ENCODE results near the gene CDC42EP2.
A peak's percentile ranks its signal among the peaks of the same experiment; 100 is the strongest.

CDC42EP2 gene

DNA sequence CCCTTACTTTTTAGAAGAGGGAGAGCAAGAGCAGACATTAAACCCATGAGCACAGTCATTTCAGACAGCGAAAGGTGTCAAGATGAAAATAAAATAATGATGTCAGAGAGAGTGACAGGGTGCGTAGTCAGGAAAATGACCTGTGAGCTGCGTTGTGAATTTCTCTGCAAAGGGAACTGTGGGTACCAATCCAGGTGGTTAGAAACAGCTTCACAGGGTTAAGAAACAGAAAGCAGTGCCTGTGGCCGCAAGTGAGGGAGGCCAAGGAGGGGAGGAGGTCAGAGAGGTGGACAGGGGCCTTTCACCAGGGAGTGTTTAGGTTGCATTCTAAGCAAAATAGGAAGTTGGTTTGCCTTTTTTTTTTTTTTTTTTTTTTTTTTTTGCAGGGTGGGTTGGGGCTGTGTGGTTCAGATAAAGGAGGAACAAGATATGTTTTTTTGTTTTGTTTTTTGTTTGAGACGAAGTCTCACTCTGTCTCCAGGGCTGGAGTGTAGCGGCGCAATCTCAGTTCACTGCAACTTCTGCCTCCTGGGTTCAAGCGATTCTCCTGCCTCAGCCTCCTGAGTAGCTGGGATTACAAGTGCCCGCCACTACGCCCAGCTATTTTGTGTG, 47.8 kb downstream of the CDC42EP2 start:
- no peaks in the 10 kb centered on the region for H3K9me3 ChIP-seq
- DNase-seq: no peak
- H3K4me3 ChIP-seq (ENCODE audit: low read depth, low read length): no peak overlapping the region
- no peaks in the 10 kb centered on the region for H3K27me3 ChIP-seq
- TF ChIP-seq, protein P1, sequence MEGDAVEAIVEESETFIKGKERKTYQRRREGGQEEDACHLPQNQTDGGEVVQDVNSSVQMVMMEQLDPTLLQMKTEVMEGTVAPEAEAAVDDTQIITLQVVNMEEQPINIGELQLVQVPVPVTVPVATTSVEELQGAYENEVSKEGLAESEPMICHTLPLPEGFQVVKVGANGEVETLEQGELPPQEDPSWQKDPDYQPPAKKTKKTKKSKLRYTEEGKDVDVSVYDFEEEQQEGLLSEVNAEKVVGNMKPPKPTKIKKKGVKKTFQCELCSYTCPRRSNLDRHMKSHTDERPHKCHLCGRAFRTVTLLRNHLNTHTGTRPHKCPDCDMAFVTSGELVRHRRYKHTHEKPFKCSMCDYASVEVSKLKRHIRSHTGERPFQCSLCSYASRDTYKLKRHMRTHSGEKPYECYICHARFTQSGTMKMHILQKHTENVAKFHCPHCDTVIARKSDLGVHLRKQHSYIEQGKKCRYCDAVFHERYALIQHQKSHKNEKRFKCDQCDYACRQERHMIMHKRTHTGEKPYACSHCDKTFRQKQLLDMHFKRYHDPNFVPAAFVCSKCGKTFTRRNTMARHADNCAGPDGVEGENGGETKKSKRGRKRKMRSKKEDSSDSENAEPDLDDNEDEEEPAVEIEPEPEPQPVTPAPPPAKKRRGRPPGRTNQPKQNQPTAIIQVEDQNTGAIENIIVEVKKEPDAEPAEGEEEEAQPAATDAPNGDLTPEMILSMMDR (IDR thresholded peaks at IDR 0.05; ENCODE audit: low read depth, low read length): no peak
- H3K4me1 ChIP-seq: peaks cover 10% of the 10 kb centered on the region
- no peaks in the 10 kb centered on the region for H3K36me3 ChIP-seq

DNA sequence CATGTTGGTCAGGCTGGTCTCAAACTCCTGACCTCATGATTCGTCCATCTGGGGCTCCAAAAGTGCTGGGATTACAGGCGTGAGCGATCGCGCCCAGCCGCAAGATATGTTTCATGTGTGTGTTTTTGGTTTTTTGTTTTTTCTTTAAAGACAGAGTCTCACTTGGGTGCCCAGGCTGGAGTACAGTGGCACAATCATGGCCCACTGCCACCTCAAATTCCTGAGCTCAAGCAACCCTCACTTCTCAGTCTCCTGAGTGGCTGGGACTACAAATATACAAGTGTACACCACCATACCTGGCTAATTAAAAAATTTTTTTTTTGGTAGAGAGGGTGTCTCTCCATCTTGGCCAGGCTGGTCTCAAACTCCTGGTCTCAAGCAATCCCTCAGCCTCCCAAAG, 48.3 kb downstream of the CDC42EP2 start:
- Histone ChIP-seq H3K4me1 (peaks cover 9% of the 10 kb centered on the region), H3K27me3 (no peaks in the 10 kb centered on the region), H3K4me3 (ENCODE audit: low read depth, low read length) (no peak overlapping the region), H3K9me3 (no peaks in the 10 kb centered on the region), H3K36me3 (no peaks in the 10 kb centered on the region)
- DNase-seq: no peak
- TF ChIP-seq, protein P1 (IDR thresholded peaks at IDR 0.05; ENCODE audit: low read depth, low read length): no peak

DNA sequence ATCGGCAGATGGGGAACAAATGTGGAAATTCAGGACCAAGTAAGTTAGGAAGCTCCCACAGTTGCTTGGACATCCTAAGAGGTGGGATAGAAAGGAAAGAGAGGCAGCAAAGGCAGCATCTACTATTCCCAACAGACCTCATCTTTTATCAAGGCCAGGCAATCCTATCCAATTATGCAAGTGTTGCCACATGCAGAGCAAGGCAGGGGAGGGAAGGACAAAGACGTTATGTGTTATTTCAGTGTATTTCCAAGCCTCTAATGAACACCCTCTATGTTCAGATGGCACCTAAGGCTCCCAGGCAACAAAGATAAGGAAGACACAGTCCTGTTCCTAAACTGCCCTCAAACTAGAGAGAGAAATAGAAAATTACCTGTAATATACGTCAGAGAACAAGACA, 49.1 kb downstream of the CDC42EP2 start:
- no peaks in the 10 kb centered on the region for H3K36me3 ChIP-seq
- no peaks in the 10 kb centered on the region for H3K9me3 ChIP-seq
- no peak for DNase-seq
- H3K4me1 ChIP-seq: peaks cover 7% of the 10 kb centered on the region
- no peaks in the 10 kb centered on the region for H3K27me3 ChIP-seq
- TF ChIP-seq, protein P1 (IDR thresholded peaks at IDR 0.05; ENCODE audit: low read depth, low read length): no peak
- no peak overlapping the region for H3K4me3 ChIP-seq (ENCODE audit: low read depth, low read length)

DNA sequence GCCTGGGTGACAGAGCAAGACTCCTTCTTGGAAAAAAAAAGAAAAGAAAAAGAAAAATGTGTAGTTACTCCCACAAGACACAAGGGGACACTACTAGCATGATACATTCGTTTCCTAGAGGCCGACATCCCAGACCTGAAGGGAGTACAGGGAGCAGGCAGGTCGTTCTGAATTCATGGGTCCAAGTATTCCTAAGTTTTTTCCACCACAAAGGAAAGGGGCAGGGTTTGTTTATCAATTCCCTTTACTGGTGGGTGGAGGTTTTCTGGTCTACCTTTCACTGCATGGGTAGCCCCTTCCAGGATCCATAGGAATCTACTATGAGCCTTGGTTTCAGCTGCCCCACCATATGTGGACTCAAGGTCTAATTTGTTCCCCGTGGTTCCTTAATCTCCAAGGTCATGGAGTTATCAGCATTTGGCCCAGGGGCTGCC, 51.7 kb downstream of the CDC42EP2 start:
- no peaks in the 10 kb centered on the region for H3K36me3 ChIP-seq
- DNase-seq: peak; percentile 50
- H3K4me1 ChIP-seq: peaks cover 7% of the 10 kb centered on the region
- TF ChIP-seq, protein P1 (IDR thresholded peaks at IDR 0.05; ENCODE audit: low read depth, low read length): peak; percentile 63
- no peaks in the 10 kb centered on the region for H3K9me3 ChIP-seq
- no peak overlapping the region for H3K4me3 ChIP-seq (ENCODE audit: low read depth, low read length)
- H3K27me3 ChIP-seq: no peaks in the 10 kb centered on the region

DNA sequence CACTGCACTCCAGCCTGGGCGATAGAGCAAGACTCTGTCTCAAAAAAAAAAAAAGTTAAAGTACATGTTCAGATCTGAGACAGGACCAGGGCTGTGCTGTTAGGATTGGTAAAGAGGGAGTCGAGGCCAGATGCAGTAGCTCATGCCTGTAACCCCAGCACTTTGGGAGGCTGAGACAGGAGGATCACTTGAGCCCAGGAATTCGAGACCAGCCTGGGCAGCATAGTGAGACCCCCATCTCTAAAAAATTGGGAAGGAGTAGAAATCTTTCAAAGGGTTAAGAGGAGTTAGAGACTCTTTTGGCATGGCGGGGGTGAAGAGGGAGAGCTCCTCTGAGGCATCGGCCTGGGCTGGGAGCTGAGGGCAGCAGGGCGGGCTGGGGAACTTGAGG, 56.0 kb downstream of the CDC42EP2 start:
- no peaks in the 10 kb centered on the region for H3K27me3 ChIP-seq
- TF ChIP-seq, protein P1 (IDR thresholded peaks at IDR 0.05; ENCODE audit: low read depth, low read length): no peak
- H3K4me1 ChIP-seq: peaks cover 7% of the 10 kb centered on the region
- no peaks in the 10 kb centered on the region for H3K9me3 ChIP-seq
- no peak for DNase-seq
- H3K4me3 ChIP-seq (ENCODE audit: low read depth, low read length): no peak overlapping the region
- no peaks in the 10 kb centered on the region for H3K36me3 ChIP-seq

All from BE2C (cell line).